NCI-H2029 (cell line): Measurements from ENCODE around the gene ELAPOR2.
"Not testable (repeated sequence)": the region's sequence is repeated elsewhere in the genome, so short reads cannot be mapped to it uniquely, and the experiment has no call there.

Experiments
- DNase-seq: peaks from one replicate; lab custom pipeline; 2025; lab: John Stamatoyannopoulos, UW

The ELAPOR2 gene, protein sequence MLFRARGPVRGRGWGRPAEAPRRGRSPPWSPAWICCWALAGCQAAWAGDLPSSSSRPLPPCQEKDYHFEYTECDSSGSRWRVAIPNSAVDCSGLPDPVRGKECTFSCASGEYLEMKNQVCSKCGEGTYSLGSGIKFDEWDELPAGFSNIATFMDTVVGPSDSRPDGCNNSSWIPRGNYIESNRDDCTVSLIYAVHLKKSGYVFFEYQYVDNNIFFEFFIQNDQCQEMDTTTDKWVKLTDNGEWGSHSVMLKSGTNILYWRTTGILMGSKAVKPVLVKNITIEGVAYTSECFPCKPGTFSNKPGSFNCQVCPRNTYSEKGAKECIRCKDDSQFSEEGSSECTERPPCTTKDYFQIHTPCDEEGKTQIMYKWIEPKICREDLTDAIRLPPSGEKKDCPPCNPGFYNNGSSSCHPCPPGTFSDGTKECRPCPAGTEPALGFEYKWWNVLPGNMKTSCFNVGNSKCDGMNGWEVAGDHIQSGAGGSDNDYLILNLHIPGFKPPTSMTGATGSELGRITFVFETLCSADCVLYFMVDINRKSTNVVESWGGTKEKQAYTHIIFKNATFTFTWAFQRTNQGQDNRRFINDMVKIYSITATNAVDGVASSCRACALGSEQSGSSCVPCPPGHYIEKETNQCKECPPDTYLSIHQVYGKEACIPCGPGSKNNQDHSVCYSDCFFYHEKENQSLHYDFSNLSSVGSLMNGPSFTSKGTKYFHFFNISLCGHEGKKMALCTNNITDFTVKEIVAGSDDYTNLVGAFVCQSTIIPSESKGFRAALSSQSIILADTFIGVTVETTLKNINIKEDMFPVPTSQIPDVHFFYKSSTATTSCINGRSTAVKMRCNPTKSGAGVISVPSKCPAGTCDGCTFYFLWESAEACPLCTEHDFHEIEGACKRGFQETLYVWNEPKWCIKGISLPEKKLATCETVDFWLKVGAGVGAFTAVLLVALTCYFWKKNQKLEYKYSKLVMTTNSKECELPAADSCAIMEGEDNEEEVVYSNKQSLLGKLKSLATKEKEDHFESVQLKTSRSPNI

DNA sequence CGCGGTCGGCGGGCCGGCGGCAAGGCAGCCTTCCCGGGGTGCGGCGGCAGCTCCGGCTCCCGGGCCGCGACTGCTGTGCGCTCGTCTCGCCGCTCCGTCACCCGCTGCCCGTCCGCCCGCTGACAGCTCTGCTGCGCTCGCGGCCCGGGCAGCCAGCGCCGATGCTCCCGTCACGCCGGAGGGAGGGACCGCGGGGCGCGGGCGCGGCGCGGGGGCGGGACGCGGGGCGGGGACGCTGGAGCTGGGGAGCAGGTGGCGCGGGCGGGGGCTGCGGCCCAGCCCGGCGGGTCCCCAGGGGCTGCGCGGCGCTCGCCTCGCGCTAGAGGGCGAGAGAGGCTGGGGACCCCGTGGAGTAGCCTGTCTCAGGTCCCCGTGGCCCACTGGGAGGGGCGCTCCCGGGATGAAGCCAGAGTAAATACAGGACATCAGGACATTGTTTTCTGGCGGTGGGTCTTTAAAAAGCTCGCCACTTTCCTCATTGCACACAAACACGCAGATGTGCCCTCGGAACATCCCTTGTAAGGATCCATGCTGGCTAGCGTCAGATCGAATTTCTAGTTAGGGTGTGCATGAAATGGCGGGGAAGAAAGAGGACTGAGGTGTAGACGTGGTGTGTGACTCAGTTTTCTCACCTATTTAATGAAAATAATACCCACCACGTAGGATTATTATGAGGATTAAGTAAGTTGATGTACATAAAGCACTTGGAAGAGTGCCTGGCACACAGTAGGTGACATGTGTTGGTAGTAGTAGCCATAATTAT is at the start of gene ELAPOR2:
ELAPOR2 (minus strand) TSS at position 130 of the 763 bp plus-strand sequence. CDS start 141 bp downstream, outside the sequence.
- DNase-seq = peak; percentile 70

DNA sequence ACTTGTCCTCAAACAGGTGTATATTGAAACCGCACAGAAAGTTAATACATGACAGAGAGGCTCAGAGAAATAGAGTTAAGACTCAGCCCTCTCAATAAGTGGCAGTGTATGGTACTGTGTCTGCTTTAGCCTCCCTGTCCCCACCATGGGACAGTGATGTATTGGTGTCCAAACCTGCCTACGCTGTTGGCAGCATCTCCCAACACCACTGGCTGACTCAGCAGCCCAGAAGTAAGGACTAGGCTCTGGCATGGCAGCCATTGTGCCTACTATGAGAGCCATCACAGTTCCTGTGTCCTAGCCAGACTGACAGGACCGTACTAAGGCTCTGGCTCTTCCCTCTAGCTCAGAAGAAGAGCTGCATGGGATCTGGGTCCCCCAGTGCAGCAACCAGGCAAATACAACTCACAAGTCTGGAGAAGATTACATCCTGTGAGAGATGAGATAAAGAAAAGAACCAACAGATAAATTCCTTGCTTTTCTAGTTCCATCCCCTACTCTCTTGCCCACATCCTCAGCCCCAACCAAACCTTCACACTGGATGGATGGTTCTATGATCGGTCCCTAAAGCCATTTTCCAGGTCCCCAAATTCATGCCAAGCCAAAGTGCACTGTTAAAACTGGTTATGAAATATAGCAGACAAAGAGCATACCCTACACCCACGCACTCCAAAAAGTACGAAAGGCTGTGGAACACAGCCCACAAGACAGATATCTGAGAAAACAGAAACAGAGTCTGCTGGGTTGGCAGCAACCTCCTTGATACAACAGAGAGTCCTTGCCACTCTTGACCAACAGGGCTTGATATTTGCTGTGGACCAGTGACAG is 48.7 kb upstream of the ELAPOR2 start:
- no peak for DNase-seq

DNA sequence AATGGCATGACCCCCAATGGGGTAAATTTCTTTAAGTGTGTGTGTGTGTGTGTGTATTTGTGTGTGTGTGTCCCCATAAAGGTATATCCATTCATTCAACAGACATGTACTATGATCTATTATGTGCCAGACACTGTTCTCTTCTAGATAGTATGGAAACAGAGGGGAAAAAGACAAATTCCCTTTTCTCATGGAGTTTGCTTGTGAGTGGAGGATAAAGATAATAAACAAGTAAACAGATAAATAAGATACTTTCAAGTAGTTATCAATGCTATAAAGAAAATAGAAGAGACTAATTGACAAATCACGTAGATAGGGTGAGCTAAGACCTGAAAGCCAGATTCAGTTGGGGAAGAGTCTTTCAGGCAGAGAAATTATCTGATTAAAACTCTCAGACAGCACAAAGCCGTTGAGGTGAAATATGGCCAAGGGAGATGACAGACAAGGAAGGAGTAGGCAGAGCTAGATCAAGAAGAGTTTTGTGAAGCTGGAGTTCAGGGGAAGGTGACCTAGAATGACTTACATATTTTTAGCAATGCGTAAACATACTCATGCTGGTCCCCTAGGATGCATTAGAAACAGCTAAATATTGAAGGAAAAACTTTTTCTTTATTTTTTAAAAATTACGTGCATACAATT is 47.6 kb upstream of the ELAPOR2 start:
- no peak for DNase-seq

DNA sequence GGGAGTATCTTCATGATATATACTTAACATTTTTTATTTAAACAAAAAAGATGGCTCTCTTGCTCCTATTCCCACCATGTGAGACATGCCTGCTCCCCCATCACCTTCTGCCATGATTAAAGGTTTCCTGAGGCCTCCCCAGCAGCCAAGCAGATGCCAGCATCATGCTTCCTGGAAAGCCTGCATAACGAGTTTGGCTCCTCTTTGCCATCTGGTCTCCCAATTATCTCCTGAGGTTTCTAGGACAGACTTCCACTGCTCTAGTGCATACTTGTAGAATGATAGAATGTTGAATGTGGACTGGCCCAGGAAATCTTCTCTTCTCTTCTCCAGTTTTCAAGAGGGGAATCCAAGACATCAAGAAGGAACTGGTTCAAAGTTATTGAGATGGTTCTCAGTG is 45.9 kb upstream of the ELAPOR2 start:
- no peak for DNase-seq

DNA sequence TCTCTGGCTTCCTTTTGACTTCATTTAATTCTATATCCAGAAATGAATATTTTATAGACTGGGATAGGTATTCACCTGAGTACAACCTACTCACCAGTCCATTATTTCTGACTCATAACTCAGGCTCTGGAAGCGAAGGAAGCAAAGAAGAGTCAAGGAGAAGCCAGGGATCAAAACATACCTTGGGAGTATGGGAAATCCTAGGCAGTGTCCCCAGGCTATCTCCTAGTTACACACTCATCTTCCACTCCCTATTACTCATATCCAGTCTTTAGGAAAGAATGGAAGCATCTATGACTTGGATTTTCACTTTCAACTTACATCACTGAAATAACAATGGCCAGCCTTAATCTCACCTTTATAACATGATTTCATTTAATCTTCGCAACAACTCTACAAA is 40.9 kb upstream of the ELAPOR2 start:
- no peak for DNase-seq

DNA sequence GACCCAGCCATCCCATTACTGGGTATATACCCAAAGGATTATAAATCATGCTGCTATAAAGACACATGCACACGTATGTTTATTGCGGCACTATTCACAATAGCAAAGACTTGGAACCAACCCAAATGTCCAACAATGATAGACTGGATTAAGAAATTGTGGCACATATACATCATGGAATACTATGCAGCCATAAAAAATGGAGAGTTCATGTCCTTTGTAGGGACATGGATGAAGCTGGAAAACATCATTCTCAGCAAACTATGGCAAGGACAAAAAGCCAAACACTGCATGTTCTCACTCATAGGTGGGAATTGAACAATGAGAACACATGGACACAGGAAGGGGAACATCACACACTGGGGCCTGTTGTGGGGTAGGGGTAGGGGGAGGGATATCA is 37.9 kb upstream of the ELAPOR2 start:
- not testable (repeated sequence) for DNase-seq

DNA sequence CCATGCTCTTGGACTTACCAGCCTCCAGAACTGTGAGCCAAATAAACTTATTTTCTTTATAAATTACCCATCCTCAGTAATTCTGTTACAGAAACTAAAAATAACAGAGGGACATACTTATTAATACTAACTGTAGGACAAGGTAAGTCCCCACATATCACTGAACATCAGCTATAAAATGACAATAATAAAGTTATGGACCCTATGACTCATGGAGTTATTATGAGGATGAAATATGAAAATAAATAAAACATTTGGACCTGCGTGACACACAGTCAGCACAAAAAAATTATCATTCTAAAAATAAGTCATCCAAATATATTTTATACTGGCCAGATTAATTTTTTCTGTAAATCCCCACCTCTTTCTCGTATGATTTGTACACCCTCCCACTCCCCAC is 34.9 kb upstream of the ELAPOR2 start:
- no peak for DNase-seq

DNA sequence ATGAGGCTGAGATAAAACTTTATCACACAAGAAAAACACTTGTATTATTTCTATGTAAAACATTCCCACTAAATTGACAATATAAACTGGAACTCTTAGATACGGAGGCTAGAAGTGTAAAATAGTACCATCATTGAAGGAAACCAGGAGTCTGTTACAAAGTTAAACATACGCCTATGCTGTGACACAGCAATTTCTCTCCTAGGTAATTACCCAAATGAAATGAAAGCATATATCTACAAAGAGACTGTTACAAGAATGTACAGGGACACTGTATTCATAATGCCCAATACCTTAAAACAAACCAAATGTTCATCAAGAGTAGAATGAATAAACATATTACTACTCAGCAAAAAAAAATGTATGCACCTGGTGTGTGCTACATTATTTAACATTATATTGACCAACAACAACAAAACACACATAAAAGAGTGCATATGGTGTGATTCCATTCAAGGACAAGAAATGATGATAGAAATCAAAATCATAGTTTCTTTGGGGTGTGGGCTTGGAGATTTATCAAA is 33.2 kb upstream of the ELAPOR2 start:
- DNase-seq = no peak

DNA sequence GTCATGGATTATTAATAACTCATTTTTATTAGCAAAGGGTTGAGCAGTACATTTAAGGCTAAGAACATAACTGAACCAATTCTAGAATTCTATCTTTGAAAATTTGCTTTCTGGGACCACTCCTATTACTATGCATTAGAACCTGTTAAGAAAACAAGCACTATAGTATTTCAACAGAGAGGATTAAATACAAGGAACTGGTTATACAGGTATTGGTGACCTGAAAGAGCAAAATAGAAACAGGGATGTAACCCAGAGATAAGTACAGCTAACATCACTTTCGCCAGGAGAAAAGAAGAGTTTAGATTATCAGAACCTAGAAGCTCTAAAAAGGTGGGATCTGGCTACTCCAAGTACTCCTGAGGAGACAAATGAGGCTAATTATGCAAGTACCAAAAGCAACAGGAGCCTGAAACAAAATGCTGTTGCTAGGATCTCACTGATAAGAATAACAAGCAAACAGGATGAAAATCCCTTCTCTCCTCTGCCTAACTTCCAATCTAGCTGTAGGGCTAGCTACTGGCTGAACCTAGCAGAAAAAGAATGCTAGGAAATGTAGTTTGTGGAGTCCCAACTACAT is 32.1 kb upstream of the ELAPOR2 start:
- no peak for DNase-seq

DNA sequence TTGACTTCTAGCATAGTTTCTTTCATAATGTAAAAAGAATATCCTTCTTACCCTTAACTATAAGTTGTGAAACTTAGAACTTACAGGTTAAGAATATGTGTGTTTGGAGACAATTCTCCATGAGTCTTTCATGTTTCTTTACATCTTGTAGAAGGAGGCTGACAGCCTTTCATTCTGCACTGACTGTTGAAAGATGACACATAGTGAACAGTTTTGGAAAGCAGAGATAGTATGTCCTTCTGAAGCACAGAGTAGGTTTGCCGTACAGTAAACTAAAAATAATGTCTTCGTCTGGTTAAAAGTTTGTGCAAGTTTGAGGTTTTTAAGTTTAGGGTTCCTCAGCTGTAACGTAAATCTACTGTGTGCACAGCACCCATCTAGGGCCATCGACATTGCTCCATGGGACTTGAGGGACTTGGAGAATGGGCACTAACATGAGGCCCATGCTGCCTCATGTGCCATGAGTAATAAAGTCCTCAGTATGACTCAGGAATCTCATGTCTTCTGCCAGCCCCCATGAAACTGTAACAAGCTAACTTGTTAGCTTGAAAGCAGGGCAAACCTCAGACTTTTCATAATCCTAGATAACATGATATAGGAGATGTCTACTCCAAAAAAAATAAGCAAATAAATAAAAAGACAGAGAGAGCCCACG is 24.5 kb upstream of the ELAPOR2 start:
- no peak for DNase-seq

DNA sequence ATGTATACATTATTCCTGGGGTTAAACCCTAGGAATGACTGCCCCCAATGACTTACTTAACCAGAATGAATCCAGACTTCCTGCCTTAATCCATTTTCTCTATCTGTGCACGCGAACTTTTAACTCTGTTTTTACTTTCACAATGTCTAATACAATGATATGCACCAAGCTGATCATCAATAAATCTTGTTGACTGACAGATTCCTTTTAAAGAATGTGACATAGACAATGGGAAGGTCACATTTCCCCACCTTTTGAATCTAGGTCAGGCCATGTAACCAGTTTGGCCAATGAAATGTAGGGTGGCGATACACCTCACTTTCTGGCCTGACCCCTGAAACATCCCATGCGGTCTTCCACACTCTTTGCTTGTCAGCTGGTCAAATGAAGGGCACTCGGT is 23.2 kb upstream of the ELAPOR2 start:
- DNase-seq = no peak

DNA sequence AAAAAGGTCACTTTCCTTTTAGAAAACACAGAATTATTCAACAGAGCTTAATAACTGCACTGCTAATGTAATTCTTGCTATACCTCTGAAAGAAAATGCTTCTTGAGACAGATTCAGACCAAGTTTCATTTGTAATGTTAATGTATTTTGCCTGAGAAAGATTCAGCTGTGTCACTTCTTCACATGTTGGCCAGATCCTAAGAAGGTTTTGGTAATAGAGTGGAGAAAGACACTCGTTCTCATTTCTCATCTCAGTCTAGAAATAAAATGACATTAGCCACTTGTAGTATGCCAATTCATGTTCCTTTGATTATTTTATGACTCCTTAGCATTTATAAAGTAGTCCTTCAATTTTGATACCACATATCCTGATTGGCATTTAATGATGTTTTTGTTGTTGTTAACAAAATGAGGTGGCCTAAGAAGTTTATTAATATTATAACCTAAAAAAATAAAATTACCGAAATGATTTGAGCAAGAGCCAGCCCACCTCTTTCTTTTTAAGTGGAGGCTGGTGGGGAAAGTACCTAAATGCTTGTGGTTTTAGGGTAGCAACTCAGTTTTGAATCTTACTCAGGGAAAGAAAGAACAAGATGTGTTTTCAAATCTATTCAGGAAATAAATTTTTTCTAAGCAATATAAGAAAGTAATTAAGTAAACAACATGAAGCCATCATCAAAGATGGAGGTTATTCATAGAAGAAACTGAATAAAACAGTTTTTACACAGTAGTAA is 16.4 kb upstream of the ELAPOR2 start:
- no peak for DNase-seq

DNA sequence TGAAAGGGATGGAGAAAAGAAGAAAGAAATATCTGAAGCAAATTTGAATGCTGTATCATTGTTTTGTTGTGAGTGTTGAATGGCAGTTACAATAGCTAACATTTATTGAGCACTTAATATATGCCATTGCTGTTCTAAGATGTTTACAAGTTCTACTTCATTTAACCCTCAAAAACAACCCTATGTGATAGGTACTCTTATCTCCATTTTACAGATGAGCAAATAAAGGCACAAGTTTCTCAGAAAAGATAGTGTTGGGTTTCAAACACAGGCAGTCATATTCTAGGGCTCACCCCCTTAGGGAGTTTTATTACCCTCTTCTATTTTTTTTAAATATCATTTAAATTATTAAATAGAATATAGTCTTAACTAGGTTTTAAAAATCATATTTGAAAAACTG is 8.3 kb upstream of the ELAPOR2 start:
- DNase-seq = no peak

DNA sequence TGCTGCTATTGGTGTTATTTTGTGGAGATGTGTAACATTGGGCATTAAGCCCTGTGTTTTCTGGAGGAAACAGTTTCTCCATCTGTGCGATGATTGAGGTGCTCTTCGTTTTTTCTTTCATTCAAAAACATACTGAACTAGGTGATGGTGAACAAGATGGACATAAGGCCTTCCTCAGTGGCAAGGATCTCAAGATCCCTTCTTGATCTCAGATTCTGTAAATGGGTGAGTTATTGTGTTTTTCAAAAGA is 759 bp upstream of the ELAPOR2 start:
- no peak for DNase-seq

DNA sequence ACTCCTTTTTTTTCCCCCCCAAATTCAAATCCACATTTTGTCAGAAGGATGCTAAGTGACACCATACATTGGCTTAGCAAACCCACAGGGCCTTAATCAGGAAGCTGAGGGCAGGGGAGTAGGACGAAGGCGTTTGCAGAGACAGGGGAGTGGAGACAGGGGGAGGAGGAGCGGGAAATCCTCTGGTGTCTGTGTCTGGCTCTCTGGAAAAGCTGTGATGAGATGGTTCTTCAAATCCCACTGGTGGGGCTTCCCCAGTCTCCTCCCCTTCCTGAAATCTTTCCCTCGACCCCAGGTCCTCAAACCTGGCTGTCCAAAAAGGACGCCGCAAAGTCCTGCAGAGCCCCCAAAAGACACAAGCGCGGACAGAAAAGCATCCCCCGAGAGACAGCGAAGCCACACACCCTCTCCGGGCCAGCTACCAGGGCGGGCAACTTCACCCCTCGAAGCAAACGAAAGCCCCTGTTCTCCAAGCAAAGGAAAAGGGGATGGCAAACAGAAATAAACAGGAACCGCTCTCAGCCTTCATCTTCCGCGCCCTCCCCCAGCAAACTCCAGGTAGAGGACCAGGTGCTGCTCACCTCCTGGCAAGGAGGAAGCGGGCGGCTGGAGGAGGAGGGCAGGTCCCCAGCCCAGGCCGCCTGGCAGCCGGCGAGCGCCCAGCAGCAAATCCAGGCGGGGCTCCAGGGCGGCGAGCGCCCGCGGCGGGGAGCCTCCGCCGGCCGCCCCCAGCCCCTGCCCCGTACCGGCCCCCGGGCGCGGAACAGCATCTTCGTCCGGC is 520 bp downstream of the ELAPOR2 start:
- peak; percentile 31 for DNase-seq

DNA sequence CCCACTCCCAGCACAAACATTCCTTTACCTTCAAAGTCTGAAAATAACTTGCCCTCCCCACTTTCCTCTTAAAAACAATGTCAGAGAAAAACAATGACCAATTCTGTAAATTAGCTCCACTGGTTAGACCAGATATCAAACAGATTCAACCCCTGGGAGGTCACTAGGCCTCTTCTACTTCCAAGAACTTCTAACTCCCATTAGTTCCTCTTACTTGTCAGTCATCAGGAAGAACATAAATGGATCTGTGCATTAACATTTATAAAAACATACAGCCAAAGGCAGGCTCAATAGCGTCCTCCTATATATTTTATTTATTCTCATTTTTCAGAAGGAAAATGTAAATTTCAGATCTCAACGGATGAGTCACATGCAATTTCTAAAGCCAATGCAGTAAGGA is 2.2 kb downstream of the ELAPOR2 start:
- no peak for DNase-seq

DNA sequence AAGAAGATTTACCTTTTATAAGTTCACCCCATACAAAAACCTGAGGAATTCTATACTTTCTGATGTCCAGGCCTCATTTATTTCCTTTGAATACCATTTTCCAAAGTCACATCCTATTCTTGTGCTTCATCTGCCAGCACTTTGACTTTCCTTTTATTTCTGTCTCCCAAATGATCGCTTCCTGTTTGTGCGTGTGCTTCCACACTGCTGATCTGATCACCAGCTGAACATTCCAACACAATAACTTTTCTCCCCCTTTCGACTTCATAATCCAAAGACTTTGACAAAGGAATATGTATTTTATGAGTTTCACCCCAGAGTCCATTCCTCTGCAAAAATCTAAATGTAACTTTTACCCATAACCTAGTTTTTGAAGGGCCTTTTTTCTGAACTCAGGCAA is 3.1 kb downstream of the ELAPOR2 start:
- DNase-seq = no peak

DNA sequence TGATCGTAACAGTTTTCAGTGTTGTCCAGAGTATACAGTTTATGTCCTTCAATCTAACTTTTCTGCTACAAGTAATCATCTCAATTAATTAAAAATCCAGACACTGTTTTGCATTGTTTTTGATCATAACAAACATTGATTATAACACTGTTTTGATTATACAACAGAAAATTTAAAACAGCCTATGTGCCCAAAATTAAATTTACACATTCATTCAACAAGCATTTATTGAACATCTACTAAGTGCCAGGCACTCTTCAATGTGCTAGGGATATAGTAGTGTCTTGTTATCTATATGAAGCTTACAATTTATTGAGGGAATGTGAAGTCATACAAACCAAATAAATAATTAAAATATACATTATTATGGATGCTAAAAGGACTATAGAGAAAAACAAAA is 10.6 kb downstream of the ELAPOR2 start:
- no peak for DNase-seq
